Osteoblast (primary cell): ENCODE results near the gene KRTAP9-6. TPM values are rescaled to one million over a fixed set of nuclear protein-coding genes. Genes with fewer than 3 reads are reported as not detected.
"Not testable (repeated sequence)": the region's sequence is repeated elsewhere in the genome, so short reads cannot be mapped to it uniquely, and the experiment has no call there.

Source experiments
- DNase-seq: peaks from one replicate; pipeline ENCODE4 v3.0.0; 2011; ENCODE audit warnings: low spot score, mixed read lengths; ENCODE audit not compliant: insufficient read length; ENCODE audit errors: missing footprints
- H2AFZ ChIP-seq: 2 replicates; pipeline ENCODE4 v1.6.0; 2011; ENCODE audit warnings: mild to moderate bottlenecking, low read length
- H3K27ac ChIP-seq: 2 replicates; pipeline ENCODE4 v1.5.1; 2011; ENCODE audit warnings: mild to moderate bottlenecking, low read depth, low read length, moderate library complexity
- H3K27me3 ChIP-seq: 2 replicates; pipeline ENCODE4 v1.6.0; 2012; ENCODE audit warnings: mild to moderate bottlenecking, control low read depth, inconsistent platforms, low read length, moderate library complexity; ENCODE audit not compliant: insufficient read depth
- H3K36me3 ChIP-seq: 2 replicates; pipeline ENCODE4 v1.5.1; 2011; ENCODE audit warnings: mild to moderate bottlenecking, low read length, control low read depth, moderate library complexity; ENCODE audit not compliant: insufficient read depth
- H3K4me1 ChIP-seq: 2 replicates; pipeline ENCODE4 v1.5.1; 2011; ENCODE audit warnings: mild to moderate bottlenecking, low read length, control low read depth, moderate library complexity; ENCODE audit not compliant: insufficient read depth
- H3K4me2 ChIP-seq: 2 replicates; pipeline ENCODE4 v1.6.0; 2011; ENCODE audit warnings: mild to moderate bottlenecking, low read length; ENCODE audit not compliant: insufficient read depth
- H3K4me3 ChIP-seq: fragments of 200-600 bp; sonication (generic); 3 replicates; pipeline ENCODE4 v1.5.1; 2012; ENCODE audit warnings: mild to moderate bottlenecking, low read length, inconsistent platforms; ENCODE audit not compliant: insufficient read depth
- H3K79me2 ChIP-seq: 2 replicates; pipeline ENCODE4 v1.6.0; 2012; ENCODE audit warnings: mild to moderate bottlenecking, low read length, control low read depth, inconsistent platforms; ENCODE audit not compliant: insufficient read depth
- H3K9me3 ChIP-seq: 2 replicates; pipeline ENCODE4 v1.5.1; 2011; ENCODE audit warnings: low read depth, low read length, control low read depth
- H4K20me1 ChIP-seq: 2 replicates; pipeline ENCODE4 v1.6.0; 2012; ENCODE audit warnings: mild to moderate bottlenecking, low read length, control low read depth; ENCODE audit not compliant: insufficient read depth
- CTCF ChIP-seq: IDR thresholded peaks from 2 replicates; pipeline ENCODE4 v1.5.1; 2011; ENCODE audit warnings: mild to moderate bottlenecking, low read depth, low read length, moderate library complexity; ENCODE audit errors: extremely low read depth
- total RNA-seq: library from RNA; depleted of rRNA; stranded (reverse); fragments of >200 nt; gene quantifications from 2 replicates; pipeline ENCODE4 v1.2.3, GENCODE V29; 2012

KRTAP9-6 gene
- total RNA-seq, 1 donor = not detected

- TF ChIP-seq CTCF = no peak
- H3K36me3 ChIP-seq = no peaks in the 10 kb centered on the region
- no peak overlapping the region for H3K4me3 ChIP-seq
These were observed 13.9 kb upstream of the KRTAP9-6 start for GRCh38 chr17:41251261-41251660.

GRCh38 chr17:41254861-41255260, 10.3 kb upstream of the KRTAP9-6 start:
- H3K4me2 ChIP-seq = no peak overlapping the region
- no peaks in the 10 kb centered on the region for H4K20me1 ChIP-seq
- no peaks in the 10 kb centered on the region for H3K9me3 ChIP-seq
- H2AFZ ChIP-seq = no peak overlapping the region
- no peak for TF ChIP-seq CTCF
- peak; percentile 22 for DNase-seq
- no peak overlapping the region for H3K4me3 ChIP-seq
- H3K27me3 ChIP-seq = no peaks in the 10 kb centered on the region
- no peaks in the 10 kb centered on the region for H3K36me3 ChIP-seq
- no peak overlapping the region for H3K27ac ChIP-seq
- H3K4me1 ChIP-seq = no peaks in the 10 kb centered on the region
- no peaks in the 10 kb centered on the region for H3K79me2 ChIP-seq

More at GRCh38 chr17:41251261-41251660, 13.9 kb upstream of the KRTAP9-6 start:
- Histone ChIP-seq H3K4me1 (no peaks in the 10 kb centered on the region), H3K27ac (no peak overlapping the region), H3K27me3 (no peaks in the 10 kb centered on the region), H4K20me1 (no peaks in the 10 kb centered on the region), H2AFZ (no peak overlapping the region), H3K9me3 (no peaks in the 10 kb centered on the region), H3K4me2 (no peak overlapping the region), H3K79me2 (no peaks in the 10 kb centered on the region)
- DNase-seq = no peak

- H3K27me3 ChIP-seq, H4K20me1 ChIP-seq, H3K4me2 ChIP-seq, H2AFZ ChIP-seq, H3K4me1 ChIP-seq, H3K79me2 ChIP-seq, H3K4me3 ChIP-seq, H3K9me3 ChIP-seq, H3K27ac ChIP-seq, H3K36me3 ChIP-seq: not testable (repeated sequence)
- DNase-seq = peak; percentile 60
These were observed 9.5 kb upstream of the KRTAP9-6 start, which contains the start of gene KRTAP9-9 for GRCh38 chr17:41255381-41256290. Gene KRTAP9-9, plus strand, starts transcription at chr17:41255384.

GRCh38 chr17:41256291-41256685, 8.9 kb upstream of the KRTAP9-6 start:
- H3K4me3 ChIP-seq = no peak overlapping the region
- TF ChIP-seq CTCF = no peak
- no peak for DNase-seq
- no peaks in the 10 kb centered on the region for H3K36me3 ChIP-seq
- no peak overlapping the region for H2AFZ ChIP-seq
- no peaks in the 10 kb centered on the region for H3K27me3 ChIP-seq
- no peak overlapping the region for H3K27ac ChIP-seq
- H3K79me2 ChIP-seq = no peaks in the 10 kb centered on the region
- H3K4me1 ChIP-seq = no peaks in the 10 kb centered on the region
- H3K9me3 ChIP-seq = no peaks in the 10 kb centered on the region
- no peak overlapping the region for H3K4me2 ChIP-seq
- no peaks in the 10 kb centered on the region for H4K20me1 ChIP-seq
